ENCODE data around the gene CDH2. TPM values are rescaled to one million over a fixed set of nuclear protein-coding genes. Genes with fewer than 3 reads are reported as not detected.

The CDH2 gene
- 33.3 to 52.2 TPM (median 44.8 TPM) in 5 replicates for total RNA-seq (2022; extraction: Qiagen RNA extraction; ENCODE audit: low read depth)

DNA sequence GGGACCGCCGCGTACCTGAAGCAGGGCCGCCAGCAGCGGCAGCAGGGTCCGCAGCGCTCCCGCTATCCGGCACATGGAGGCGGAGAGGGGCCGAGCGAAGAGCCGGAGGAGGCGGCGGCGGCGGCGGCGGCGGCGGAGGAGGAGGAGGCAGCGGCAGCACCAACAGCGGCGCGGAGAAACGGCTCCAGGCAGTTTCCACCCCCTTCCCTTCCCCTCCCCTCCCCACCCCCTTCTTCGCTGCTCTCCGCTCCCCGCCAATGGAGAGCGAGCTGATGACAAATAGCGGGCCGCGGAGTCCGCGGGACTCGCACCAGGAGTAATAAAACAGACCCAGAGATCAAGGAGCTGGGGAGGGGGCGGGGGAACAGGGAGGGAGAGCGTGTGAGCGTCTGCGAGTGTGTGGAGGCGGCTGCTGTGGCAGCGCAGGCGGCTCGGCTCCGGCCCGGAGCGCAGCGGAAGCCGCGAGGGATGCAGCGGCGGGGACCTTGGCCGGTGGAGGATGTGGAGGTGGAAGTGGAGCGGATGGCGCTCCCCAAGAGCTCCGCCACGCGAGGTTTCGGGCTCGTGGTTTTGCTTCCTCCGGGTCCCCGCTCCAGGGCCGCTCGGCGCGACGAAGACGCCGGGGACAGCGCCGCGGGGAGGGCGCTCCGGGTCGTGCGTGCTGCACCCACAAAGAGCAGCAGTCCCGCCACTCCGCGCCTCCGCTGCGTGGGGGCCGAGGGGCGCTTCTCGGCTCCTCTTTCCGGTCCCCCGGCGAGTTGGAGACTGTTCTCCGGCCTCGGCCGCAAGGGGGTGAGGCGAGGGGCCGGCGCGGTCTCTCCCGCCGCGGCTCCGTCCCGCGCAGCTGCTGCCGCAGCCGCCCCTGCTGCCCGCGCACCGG is at the start of gene CDH2:
Gene CDH2, minus strand, starts transcription at position 183 of the 880 bp plus-strand sequence. Its CDS starts 108 bp downstream, at position 75.

